ENCODE data around the gene SORL1. TPM values are rescaled to one million over a fixed set of nuclear protein-coding genes. Genes with fewer than 3 reads are reported as not detected.

Gene SORL1
- polyA plus RNA-seq, 3 donors: 52.5 to 61.9 (median 59.4) TPM

DNA sequence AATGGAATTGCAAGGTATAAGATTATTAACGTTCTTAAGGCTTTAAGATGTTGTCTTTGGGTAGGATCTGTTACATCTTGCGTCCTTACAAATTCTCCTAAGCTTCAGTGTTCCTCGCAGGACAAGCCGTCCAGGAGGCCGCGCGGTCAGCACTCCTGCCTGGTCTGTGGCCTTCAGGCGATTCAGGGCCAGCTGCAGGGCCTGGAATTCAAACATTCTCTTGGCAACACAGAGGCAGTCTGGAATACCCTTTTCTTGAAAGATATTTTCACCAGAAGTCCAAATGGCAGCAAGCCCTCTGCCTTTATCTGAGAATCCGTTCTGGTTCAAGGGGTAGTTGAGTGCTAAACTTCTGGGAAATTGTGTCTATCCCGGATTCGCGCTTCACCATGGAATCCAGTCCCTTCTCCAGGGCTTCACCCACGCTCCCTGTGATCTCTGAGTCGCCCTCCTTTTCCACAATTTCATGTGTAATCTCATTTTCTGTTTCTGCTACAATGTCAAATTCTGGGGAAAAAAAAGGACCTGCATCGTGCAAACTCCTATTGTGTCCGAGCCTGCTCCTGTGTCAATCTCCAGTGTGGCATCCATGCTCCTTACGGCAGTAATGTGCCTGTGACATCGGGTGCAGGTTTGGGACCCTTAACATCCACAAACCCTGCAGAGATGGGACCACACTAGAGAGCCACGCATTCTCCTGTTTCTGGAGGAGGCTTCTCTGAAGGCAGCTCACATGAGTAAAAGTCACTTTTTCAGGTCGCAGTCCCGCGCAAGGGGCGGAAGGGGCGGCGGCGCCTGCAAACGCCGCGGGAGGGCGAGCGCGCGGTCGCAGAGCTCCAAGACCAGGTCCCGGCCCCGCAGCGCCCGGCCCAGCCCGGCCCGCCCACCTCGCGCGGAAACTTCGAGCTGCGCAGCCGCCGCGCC lies 25.4 kb upstream of the SORL1 start:
- peaks cover 0 to 8% of the 10 kb centered on the region in 2 donors for H3K36me3 Mint-ChIP-seq
- Histone ChIP-seq H3K36me3 (replicated peaks in 1 of 2; ENCODE audit: control insufficient read depth in 1 of 2, insufficient read depth in 2 of 2, low read length in 2 of 2) (no peaks in the 10 kb centered on the region), H3K9me3 (replicated peaks in 1 of 2; ENCODE audit: control insufficient read depth in 1 of 2, insufficient read depth in 1 of 2, low read length in 2 of 2) (peaks cover 0 to 4% of the 10 kb centered on the region in 2 donors), H4K20me1 (ENCODE audit: insufficient read depth, low read length) (no peaks in the 10 kb centered on the region), H3K27me3 (ENCODE audit: control insufficient read depth in 2 of 2, insufficient read depth in 2 of 2, low read length in 2 of 2) (no peaks in the 10 kb centered on the region), H3K4me3 (replicated peaks in 1 of 3; ENCODE audit: low read depth in 2 of 3, low read length in 3 of 3) (peak overlapping the region in 1 of 3 experiments; percentile 57), H3K4me1 (ENCODE audit: control insufficient read depth in 1 of 2, insufficient read depth in 2 of 2, low read length in 2 of 2) (peaks cover 38 to 41% of the 10 kb centered on the region in 2 donors), H3K79me2 (ENCODE audit: insufficient read depth, low read length) (no peaks in the 10 kb centered on the region), H2AFZ (ENCODE audit: insufficient read depth, low read depth, low read length, poor library complexity, severe bottlenecking) (peak overlapping the region; percentile 67), H3K9ac (ENCODE audit: insufficient read depth, low read length, poor library complexity, severe bottlenecking) (no peak overlapping the region), H3K27ac (ENCODE audit: low read depth in 1 of 2, low read length in 2 of 2) (no peak overlapping the region), H3K4me2 (replicated peaks; ENCODE audit: extremely low read depth, low read length, poor library complexity, severe bottlenecking) (peak overlapping the region; percentile 67)
- peaks cover 0 to 7% (median 4%) of the 10 kb centered on the region in 7 donors for H3K9me3 Mint-ChIP-seq
- TF ChIP-seq, protein P1, sequence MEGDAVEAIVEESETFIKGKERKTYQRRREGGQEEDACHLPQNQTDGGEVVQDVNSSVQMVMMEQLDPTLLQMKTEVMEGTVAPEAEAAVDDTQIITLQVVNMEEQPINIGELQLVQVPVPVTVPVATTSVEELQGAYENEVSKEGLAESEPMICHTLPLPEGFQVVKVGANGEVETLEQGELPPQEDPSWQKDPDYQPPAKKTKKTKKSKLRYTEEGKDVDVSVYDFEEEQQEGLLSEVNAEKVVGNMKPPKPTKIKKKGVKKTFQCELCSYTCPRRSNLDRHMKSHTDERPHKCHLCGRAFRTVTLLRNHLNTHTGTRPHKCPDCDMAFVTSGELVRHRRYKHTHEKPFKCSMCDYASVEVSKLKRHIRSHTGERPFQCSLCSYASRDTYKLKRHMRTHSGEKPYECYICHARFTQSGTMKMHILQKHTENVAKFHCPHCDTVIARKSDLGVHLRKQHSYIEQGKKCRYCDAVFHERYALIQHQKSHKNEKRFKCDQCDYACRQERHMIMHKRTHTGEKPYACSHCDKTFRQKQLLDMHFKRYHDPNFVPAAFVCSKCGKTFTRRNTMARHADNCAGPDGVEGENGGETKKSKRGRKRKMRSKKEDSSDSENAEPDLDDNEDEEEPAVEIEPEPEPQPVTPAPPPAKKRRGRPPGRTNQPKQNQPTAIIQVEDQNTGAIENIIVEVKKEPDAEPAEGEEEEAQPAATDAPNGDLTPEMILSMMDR (IDR thresholded peaks at IDR 0.05): peak; percentile 55
- peak overlapping the region in 3 of 7 donors; percentile 0 to 47 (median 12) for H3K27ac Mint-ChIP-seq
- DNase-seq: peak in 2 of 3 donors; percentile 54 to 56
- H3K4me3 Mint-ChIP-seq: peak overlapping the region; percentile 62 to 83
- intact Hi-C loops (cut with micrococcal nuclease): no loop called here
- 36% methylated on average over 36 of the region's 48 CpGs for WGBS (ENCODE audit: insufficient coverage)
- peaks cover 55% of the 10 kb centered on the region for H3K4me1 Mint-ChIP-seq
- peaks cover 6 to 9% (median 7%) of the 10 kb centered on the region in 3 donors for H3K27me3 Mint-ChIP-seq (ENCODE audit: low read depth in 3 of 3)

DNA sequence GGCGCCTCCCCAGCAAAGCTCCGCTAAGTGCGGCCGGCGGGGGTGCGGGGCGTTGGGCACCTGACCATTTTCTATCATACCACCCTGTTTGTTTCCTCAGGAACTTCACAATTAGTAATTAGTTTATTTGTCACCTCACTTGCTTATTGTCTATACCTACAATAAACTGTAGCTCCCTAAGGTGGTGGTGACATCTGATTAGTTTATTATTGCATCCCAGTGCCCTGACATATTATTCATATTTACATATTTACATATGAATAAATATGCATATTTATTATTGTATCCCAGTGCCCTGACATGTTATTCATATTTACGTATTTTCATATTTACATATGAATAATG lies 24.7 kb upstream of the SORL1 start:
- Mint-ChIP-seq H3K27me3 (ENCODE audit: low read depth in 3 of 3) (peaks cover 6 to 9% (median 7%) of the 10 kb centered on the region in 3 donors), H3K27ac (no peak overlapping the region), H3K4me1 (peaks cover 49% of the 10 kb centered on the region), H3K36me3 (peaks cover 0 to 6% of the 10 kb centered on the region in 2 donors), H3K4me3 (peak overlapping the region; percentile 30 to 47), H3K9me3 (peaks cover 0 to 7% (median 4%) of the 10 kb centered on the region in 7 donors)
- Histone ChIP-seq H3K4me2 (replicated peaks; ENCODE audit: extremely low read depth, low read length, poor library complexity, severe bottlenecking) (peak overlapping the region; percentile 67), H2AFZ (ENCODE audit: insufficient read depth, low read depth, low read length, poor library complexity, severe bottlenecking) (peak overlapping the region; percentile 67), H4K20me1 (ENCODE audit: insufficient read depth, low read length) (no peaks in the 10 kb centered on the region), H3K9me3 (replicated peaks in 1 of 2; ENCODE audit: control insufficient read depth in 1 of 2, insufficient read depth in 1 of 2, low read length in 2 of 2) (peaks cover 0 to 4% of the 10 kb centered on the region in 2 donors), H3K4me3 (replicated peaks in 1 of 3; ENCODE audit: low read depth in 2 of 3, low read length in 3 of 3) (peak overlapping the region in 1 of 3 experiments; percentile 57), H3K27me3 (ENCODE audit: control insufficient read depth in 2 of 2, insufficient read depth in 2 of 2, low read length in 2 of 2) (no peaks in the 10 kb centered on the region), H3K4me1 (ENCODE audit: control insufficient read depth in 1 of 2, insufficient read depth in 2 of 2, low read length in 2 of 2) (peaks cover 34 to 35% of the 10 kb centered on the region in 2 donors), H3K27ac (ENCODE audit: low read depth in 1 of 2, low read length in 2 of 2) (no peak overlapping the region), H3K79me2 (ENCODE audit: insufficient read depth, low read length) (no peaks in the 10 kb centered on the region), H3K9ac (ENCODE audit: insufficient read depth, low read length, poor library complexity, severe bottlenecking) (no peak overlapping the region), H3K36me3 (replicated peaks in 1 of 2; ENCODE audit: control insufficient read depth in 1 of 2, insufficient read depth in 2 of 2, low read length in 2 of 2) (no peaks in the 10 kb centered on the region)
- DNase-seq: no peak
- intact Hi-C loops (cut with micrococcal nuclease): no loop called here
- WGBS (ENCODE audit: insufficient coverage): 0% methylated on average over 1 of the region's 8 CpGs
- TF ChIP-seq, protein P1 (IDR thresholded peaks at IDR 0.05): no peak

Measured in CD14-positive monocyte (primary cell).